ENCODE measurements around the gene LRP2. TPM values are rescaled to one million over a fixed set of nuclear protein-coding genes. Genes with fewer than 3 reads are reported as not detected.

The LRP2 gene
- polyA plus RNA-seq, 3 donors, result not detected

DNA sequence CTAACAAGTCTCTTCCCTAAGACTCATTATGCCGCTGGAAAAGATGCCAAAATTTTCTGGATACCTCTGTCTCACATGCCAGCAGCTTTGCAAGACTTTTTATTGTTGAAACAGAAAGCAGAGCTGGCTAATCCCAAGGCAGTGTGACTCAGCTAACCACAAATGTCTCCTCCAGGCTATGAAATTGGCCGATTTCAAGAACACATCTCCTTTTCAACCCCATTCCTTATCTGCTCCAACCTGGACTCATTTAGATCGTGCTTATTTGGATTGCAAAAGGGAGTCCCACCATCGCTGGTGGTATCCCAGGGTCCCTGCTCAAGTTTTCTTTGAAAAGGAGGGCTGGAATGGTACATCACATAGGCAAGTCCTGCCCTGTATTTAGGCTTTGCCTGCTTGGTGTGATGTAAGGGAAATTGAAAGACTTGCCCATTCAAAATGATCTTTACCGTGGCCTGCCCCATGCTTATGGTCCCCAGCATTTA lies 266.7 kb downstream of the LRP2 start:
- Histone ChIP-seq H3K4me2 (replicated peaks; ENCODE audit: extremely low read depth, low read length, poor library complexity, severe bottlenecking) (peak overlapping the region; percentile 67), H2AFZ (ENCODE audit: insufficient read depth, low read depth, low read length, poor library complexity, severe bottlenecking) (peak overlapping the region; percentile 4), H3K27me3 (ENCODE audit: control insufficient read depth in 2 of 2, insufficient read depth in 2 of 2, low read length in 2 of 2) (no peaks in the 10 kb centered on the region), H3K27ac (ENCODE audit: low read depth in 1 of 2, low read length in 2 of 2) (peak overlapping the region in 1 of 2 donors; percentile 63), H3K4me1 (ENCODE audit: control insufficient read depth in 1 of 2, insufficient read depth in 2 of 2, low read length in 2 of 2) (peaks cover 53 to 66% of the 10 kb centered on the region in 2 donors), H3K9me3 (replicated peaks in 1 of 2; ENCODE audit: control insufficient read depth in 1 of 2, insufficient read depth in 1 of 2, low read length in 2 of 2) (no peaks in the 10 kb centered on the region), H3K9ac (ENCODE audit: insufficient read depth, low read length, poor library complexity, severe bottlenecking) (no peak overlapping the region), H3K4me3 (replicated peaks in 1 of 3; ENCODE audit: low read depth in 2 of 3, low read length in 3 of 3) (peak overlapping the region in 2 of 3 experiments; percentile 30 to 50), H4K20me1 (ENCODE audit: insufficient read depth, low read length) (no peaks in the 10 kb centered on the region), H3K79me2 (ENCODE audit: insufficient read depth, low read length) (peaks cover 2% of the 10 kb centered on the region), H3K36me3 (replicated peaks in 1 of 2; ENCODE audit: control insufficient read depth in 1 of 2, insufficient read depth in 2 of 2, low read length in 2 of 2) (no peaks in the 10 kb centered on the region)
- TF ChIP-seq, protein P1, sequence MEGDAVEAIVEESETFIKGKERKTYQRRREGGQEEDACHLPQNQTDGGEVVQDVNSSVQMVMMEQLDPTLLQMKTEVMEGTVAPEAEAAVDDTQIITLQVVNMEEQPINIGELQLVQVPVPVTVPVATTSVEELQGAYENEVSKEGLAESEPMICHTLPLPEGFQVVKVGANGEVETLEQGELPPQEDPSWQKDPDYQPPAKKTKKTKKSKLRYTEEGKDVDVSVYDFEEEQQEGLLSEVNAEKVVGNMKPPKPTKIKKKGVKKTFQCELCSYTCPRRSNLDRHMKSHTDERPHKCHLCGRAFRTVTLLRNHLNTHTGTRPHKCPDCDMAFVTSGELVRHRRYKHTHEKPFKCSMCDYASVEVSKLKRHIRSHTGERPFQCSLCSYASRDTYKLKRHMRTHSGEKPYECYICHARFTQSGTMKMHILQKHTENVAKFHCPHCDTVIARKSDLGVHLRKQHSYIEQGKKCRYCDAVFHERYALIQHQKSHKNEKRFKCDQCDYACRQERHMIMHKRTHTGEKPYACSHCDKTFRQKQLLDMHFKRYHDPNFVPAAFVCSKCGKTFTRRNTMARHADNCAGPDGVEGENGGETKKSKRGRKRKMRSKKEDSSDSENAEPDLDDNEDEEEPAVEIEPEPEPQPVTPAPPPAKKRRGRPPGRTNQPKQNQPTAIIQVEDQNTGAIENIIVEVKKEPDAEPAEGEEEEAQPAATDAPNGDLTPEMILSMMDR (IDR thresholded peaks at IDR 0.05), result no peak
- peaks cover 0 to 1% (median 0%) of the 10 kb centered on the region in 7 donors for H3K9me3 Mint-ChIP-seq
- H3K36me3 Mint-ChIP-seq, result peaks cover 16 to 41% of the 10 kb centered on the region in 2 donors
- peak; percentile 49 to 73 (median 64) for DNase-seq
- WGBS (ENCODE audit: insufficient coverage), result 0% methylated on average over 1 of the region's 5 CpGs
- H3K27me3 Mint-ChIP-seq (ENCODE audit: low read depth in 3 of 3), result no peaks in the 10 kb centered on the region
- peak overlapping the region; percentile 44 to 82 for H3K4me3 Mint-ChIP-seq
- H3K4me1 Mint-ChIP-seq, result peaks cover 73% of the 10 kb centered on the region
- intact Hi-C loops (cut with micrococcal nuclease), result no loop called here
- H3K27ac Mint-ChIP-seq, result peak overlapping the region; percentile 44 to 88 (median 80)

DNA sequence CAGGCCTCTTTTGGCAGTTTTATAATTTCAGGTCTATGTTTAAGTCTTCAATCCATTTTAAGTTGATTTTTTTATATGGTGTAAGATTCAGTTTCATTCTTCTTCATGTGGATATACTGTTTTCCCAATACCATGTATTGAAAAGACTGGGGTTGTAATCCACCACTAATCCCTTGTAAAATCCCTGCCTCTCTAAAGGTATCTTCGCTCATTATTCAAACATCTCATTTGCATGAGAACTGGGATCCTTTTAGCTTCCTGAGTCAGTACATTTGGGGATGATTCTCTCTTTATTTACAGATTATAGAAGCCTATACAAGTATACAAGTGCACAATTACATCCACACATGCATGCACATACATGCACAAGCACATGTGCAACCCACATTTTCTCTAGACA lies 267.7 kb downstream of the LRP2 start:
- Histone ChIP-seq H3K79me2 (ENCODE audit: insufficient read depth, low read length) (peaks cover 4% of the 10 kb centered on the region), H3K4me3 (replicated peaks in 1 of 3; ENCODE audit: low read depth in 2 of 3, low read length in 3 of 3) (peak overlapping the region in 1 of 3 experiments; percentile 50), H3K9me3 (replicated peaks in 1 of 2; ENCODE audit: control insufficient read depth in 1 of 2, insufficient read depth in 1 of 2, low read length in 2 of 2) (no peaks in the 10 kb centered on the region), H3K36me3 (replicated peaks in 1 of 2; ENCODE audit: control insufficient read depth in 1 of 2, insufficient read depth in 2 of 2, low read length in 2 of 2) (no peaks in the 10 kb centered on the region), H3K27ac (ENCODE audit: low read depth in 1 of 2, low read length in 2 of 2) (peak overlapping the region in 1 of 2 donors; percentile 63), H2AFZ (ENCODE audit: insufficient read depth, low read depth, low read length, poor library complexity, severe bottlenecking) (no peak overlapping the region), H4K20me1 (ENCODE audit: insufficient read depth, low read length) (no peaks in the 10 kb centered on the region), H3K4me2 (replicated peaks; ENCODE audit: extremely low read depth, low read length, poor library complexity, severe bottlenecking) (no peak overlapping the region), H3K9ac (ENCODE audit: insufficient read depth, low read length, poor library complexity, severe bottlenecking) (no peak overlapping the region), H3K4me1 (ENCODE audit: control insufficient read depth in 1 of 2, insufficient read depth in 2 of 2, low read length in 2 of 2) (peaks cover 56 to 67% of the 10 kb centered on the region in 2 donors), H3K27me3 (ENCODE audit: control insufficient read depth in 2 of 2, insufficient read depth in 2 of 2, low read length in 2 of 2) (no peaks in the 10 kb centered on the region)
- Mint-ChIP-seq H3K27me3 (ENCODE audit: low read depth in 3 of 3) (no peaks in the 10 kb centered on the region), H3K4me1 (peaks cover 72% of the 10 kb centered on the region), H3K4me3 (no peak overlapping the region), H3K27ac (peak overlapping the region in 3 of 7 donors; percentile 43 to 78 (median 44)), H3K36me3 (peaks cover 16 to 41% of the 10 kb centered on the region in 2 donors), H3K9me3 (peaks cover 0 to 1% (median 0%) of the 10 kb centered on the region in 7 donors)
- TF ChIP-seq, protein P1 (IDR thresholded peaks at IDR 0.05), result no peak
- no peak for DNase-seq
- no CpG with 5 or more reads among the region's 1 CpG for WGBS (ENCODE audit: insufficient coverage)
- intact Hi-C loops (cut with micrococcal nuclease), result no loop called here
